HG03469 (cell line): ENCODE data around the gene SDSL.

Experiments used
- ATAC-seq: cut with Tn5 transposase; IDR thresholded peaks from one replicate; pipeline ENCODE4 v1.9.1; 2021; ENCODE audit warnings: mild to moderate bottlenecking, moderate library complexity, moderate number of reproducible peaks; ENCODE audit not compliant: unreplicated experiment

SDSL gene

GRCh38 chr12:113396200-113396599 lies 26.0 kb upstream of the SDSL start:
- no peak for ATAC-seq

- no peak for ATAC-seq
These were observed 25.2 kb upstream of the SDSL start for GRCh38 chr12:113396828-113397496.

- no peak for ATAC-seq
These were observed 24.5 kb upstream of the SDSL start for GRCh38 chr12:113397497-113398197.

GRCh38 chr12:113398346-113399290 lies 23.6 kb upstream of the SDSL start:
- ATAC-seq, result no peak

GRCh38 chr12:113399490-113399889 lies 22.7 kb upstream of the SDSL start:
- no peak for ATAC-seq

- ATAC-seq, result no peak
These were observed 21.8 kb upstream of the SDSL start for GRCh38 chr12:113400362-113400761.

- ATAC-seq, result no peak
These were observed 20.8 kb upstream of the SDSL start for GRCh38 chr12:113401066-113402000.

GRCh38 chr12:113402586-113403260 lies 19.5 kb upstream of the SDSL start:
- no peak for ATAC-seq

- ATAC-seq, result no peak
These were observed 18.5 kb upstream of the SDSL start, which contains the start of gene SDS for GRCh38 chr12:113403435-113404415. TSS of gene SDS (minus strand) at chr12:113403887. CDS start at chr12:113399708, 4,179 bp downstream.

- no peak for ATAC-seq
These were observed 16.5 kb upstream of the SDSL start for GRCh38 chr12:113405694-113406093.

- ATAC-seq, result no peak
These were observed 14.1 kb upstream of the SDSL start for GRCh38 chr12:113407931-113408600.

- no peak for ATAC-seq
These were observed 13.4 kb upstream of the SDSL start for GRCh38 chr12:113408756-113409298.

- ATAC-seq, result no peak
These were observed 12.6 kb upstream of the SDSL start for GRCh38 chr12:113409462-113410124.

- no peak for ATAC-seq
These were observed 8.7 kb upstream of the SDSL start for GRCh38 chr12:113413488-113413939.

GRCh38 chr12:113414519-113415038 lies 7.6 kb upstream of the SDSL start:
- ATAC-seq, result no peak

GRCh38 chr12:113416091-113416754 lies 6.0 kb upstream of the SDSL start:
- no peak for ATAC-seq
